ENCODE data around the gene AIM2.
A peak's percentile ranks its signal among the peaks of the same experiment; 100 is the strongest.
"Not testable (repeated sequence)": the region's sequence is repeated elsewhere in the genome, so short reads cannot be mapped to it uniquely, and the experiment has no call there.

The AIM2 gene, protein sequence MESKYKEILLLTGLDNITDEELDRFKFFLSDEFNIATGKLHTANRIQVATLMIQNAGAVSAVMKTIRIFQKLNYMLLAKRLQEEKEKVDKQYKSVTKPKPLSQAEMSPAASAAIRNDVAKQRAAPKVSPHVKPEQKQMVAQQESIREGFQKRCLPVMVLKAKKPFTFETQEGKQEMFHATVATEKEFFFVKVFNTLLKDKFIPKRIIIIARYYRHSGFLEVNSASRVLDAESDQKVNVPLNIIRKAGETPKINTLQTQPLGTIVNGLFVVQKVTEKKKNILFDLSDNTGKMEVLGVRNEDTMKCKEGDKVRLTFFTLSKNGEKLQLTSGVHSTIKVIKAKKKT

DNA sequence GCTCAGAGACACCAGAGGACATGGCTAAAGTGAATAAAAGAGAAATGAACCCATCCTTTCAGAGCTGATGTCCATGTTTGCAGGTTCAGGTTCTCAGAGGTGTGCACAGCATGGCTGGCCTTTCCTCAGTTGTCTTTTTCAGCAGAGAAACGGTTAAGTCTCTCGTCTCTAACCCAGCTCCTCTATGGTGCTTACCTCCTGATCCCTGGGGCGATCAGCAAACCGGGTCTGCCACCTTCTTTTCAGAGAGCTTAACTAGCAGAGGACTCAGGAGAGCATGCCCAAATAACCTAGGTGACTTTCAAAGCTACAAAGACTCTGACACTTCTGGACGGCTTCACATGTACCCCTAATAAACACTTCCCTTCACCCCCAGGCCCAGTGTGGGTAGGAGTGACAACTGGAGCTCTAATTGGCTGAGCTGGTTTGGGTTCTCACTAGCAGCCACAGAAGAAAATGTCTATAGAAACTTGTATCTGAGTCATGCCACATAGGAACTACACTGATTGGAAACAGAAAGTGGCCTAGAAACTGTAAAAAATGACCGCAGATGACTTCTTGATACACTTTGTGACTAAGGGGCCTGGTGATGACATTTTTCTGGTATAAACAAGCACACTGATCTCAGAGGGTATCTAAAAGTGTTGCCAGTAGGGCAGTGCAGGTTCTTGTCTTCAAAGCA lies at the start of gene AIM2:
Gene AIM2 (minus strand): TSS at position 329 of the 682 bp plus-strand sequence. CDS start 3,267 bp downstream, outside the sequence.
- DNase-seq, result no peak

DNA sequence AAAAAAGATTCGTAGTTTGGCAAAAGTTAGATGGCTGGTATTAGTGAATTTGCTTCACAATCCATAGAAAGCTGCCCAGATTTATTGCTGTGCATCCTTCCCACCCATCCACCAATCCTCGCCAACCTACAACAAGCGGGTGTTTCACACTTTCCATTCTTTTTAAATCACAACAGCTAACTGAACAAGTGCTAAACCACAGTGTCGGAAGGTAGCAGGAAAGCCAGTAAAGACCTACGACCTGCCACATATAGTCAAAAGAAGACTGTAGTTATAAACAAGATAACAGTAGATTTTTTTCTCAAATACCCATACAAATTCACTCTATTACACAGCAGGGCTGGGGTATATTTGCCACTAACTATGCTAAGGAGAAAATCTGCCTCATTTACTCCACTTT lies 47.0 kb upstream of the AIM2 start:
- no peak for DNase-seq

DNA sequence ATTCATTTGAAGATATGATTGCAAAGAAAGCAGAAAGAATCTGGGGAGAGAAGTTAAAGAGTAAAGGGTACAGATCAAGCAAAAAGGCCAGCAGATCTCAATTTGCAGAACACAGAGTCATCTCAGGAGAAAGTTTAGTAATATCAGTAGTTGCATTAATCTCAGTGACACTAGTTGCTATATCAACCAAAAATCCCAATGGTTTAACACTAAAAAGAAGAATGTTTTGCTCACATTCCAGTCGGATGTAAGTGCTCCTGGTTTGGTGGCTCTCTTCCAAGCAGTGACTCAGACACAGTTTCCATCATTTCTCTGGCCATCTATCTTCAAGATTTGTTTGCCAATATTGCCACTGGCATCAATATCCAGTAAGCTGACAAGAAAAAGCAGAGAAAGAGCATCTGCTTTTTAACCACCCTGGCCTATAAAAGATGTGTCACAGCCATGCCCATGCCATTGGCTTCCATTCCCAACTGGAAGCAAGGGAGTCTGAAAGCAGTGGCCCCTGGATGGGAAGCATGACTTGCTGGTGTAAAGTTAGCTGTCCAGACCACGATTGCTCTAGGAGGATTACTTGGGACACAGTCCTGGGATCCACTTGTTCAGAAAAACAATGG lies 45.5 kb upstream of the AIM2 start:
- no peak for DNase-seq

DNA sequence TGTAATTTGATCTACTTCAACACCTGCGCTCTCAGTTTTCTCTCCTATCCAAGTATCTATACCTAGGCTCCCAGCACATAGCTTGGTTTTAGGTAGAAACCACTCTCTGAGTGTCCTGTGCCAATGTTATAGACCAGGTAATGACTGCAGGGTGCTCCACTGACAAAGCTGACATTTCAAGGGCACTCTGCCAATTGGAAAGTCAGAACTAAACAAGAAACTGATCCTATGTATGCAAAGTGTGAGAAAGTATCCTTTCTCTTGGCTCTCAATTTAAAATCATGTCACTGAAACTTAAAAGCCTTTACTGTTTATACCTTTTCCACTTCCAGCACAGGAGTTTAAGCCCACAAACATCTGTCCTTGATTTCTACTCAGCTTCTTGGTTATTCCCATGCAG lies 45.0 kb upstream of the AIM2 start:
- DNase-seq, result peak; percentile 3

DNA sequence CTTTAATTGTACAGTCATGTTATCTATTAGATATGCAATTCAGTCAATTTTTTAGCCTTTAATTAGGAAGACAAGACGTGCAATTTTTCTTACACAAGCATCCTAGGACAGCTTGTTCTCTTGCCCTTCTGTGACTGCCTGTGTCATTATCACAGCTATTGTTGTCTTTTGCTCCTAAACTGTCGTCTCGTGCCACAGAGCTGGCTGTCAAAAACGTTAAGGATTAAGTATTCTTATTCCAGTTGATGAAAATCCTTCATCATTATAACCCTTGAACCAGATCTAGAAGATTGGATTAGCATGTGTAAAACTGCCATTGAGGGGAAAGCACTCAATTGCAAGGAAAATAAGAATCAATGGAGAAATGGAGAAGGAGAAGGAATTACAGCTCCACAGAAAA lies 43.8 kb upstream of the AIM2 start:
- no peak for DNase-seq

DNA sequence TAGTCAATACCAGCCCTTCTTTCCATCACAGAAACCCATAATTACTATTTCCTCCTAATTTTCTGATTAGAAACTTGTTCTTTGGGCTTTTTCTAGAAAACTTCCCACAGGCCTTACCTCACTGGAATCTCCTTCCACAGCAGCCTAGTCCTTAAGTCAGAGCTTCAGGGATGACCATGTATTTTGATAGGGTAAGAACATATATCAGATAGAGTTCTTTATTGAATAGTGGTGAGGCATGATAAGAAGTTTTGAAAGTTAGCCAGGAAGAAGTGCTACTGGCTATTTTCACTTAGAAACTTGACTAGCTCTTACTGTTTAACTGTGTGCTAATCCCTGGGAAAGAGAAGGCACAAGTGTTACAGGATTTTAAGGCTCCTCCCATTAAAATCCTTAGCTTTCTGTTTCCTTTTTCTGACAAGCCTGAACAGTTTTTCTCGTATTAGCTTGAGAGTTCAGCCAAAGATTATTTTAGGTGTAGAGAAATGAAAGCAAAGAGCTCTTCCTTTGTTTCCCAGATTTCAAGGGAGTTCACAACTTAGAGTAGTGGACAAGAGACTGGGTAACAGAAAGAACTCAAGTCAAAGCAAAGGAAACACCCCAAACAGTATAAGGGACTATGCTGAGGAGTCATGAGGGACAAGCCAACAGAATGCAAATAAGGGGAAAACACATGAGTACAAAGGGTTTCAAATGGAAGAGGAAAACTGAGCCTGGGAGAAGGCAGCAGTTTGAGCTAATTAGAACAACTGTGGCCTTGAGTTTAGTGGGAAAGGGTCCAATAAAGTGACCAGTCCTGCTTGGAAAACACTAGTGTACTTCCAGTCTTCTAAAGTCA lies 37.2 kb upstream of the AIM2 start:
- DNase-seq, result no peak

DNA sequence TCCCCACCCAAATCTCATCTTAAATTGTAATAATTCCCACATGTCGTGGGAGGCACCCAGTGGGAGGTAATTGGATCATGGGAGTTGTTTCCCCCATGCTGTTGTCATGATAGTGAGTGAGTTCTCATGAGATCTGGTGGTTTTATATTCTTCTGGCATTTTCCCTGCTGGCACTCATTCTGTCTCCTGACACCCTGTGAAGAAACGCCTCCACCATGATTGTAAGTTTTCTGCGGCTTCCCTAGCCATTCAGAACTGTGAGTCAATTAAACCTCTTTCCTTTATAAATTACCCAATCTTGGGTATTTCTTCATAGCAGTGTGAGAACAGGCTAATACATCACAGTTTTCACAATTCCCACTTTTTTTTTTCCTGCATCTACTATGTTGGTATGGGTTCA lies 26.5 kb upstream of the AIM2 start:
- DNase-seq, result not testable (repeated sequence)

DNA sequence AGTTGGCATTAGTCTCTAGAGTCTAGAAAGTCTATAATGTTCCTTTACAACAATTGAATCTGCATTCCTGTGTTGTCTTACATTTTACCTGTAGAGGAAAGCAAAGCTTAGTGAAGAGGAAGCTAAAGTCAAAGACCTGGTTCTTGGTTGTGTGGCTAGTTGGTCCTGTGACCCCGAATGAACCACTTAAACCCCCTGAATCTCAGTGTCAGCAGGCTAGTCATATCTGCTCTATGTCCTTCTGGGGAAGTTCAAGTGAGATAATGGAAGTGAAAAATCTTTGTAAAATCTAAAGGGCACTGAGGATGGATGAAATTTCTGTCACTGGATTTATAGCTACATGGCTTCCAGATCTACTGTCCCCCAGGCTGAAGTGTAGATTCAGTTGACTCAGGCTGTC lies 24.0 kb upstream of the AIM2 start:
- DNase-seq, result no peak

DNA sequence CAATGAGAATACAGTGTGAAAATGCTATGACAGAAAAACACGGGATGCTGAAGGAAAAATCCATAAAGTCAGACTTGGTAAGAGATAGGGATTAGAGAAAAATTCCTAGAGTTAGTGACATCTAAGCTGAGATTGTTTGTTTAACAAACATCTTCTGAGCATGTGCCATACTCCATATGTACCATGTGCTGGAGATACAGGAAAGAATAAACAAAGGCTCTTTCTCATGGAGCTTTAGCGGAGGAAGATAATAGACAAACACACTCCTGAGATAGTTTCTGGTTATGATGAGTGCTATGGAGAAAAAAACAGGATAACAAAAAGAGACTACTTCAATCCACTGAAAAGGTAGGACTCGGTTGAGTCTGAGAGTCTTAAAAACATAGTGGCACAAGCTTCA lies 22.0 kb upstream of the AIM2 start:
- DNase-seq, result no peak

DNA sequence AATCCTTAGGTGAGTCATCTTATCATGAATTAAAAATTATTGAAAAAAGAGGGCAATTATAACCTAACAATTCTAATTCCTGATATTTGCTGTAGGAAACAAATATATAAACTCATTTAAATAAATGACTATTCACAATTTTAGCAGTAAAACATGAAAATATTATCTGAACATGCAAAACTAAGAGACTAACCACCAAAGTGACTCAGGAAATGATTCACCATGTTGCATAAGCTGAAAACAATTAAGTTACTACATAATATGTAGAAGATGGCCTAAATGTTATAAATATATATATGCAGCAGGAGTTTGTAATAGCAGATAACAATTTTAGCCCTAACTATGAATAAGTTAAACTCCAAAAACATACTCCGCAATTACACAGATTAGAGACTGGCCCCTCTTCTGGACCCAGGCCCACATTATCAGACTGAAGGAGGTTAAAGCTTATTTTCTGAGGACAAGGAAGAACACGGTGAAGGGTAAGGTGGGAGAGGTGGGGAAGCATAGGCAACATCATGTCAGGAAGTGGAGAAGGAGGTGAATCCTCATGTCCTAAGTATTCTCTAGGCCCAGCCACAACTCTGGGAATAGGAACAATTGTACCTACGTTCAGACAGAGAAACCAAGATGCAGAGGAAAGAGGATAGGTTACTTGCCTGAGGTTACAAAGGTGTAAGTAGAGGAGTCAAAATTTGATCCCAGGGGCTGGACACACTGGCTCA lies 15.6 kb upstream of the AIM2 start:
- DNase-seq, result no peak

DNA sequence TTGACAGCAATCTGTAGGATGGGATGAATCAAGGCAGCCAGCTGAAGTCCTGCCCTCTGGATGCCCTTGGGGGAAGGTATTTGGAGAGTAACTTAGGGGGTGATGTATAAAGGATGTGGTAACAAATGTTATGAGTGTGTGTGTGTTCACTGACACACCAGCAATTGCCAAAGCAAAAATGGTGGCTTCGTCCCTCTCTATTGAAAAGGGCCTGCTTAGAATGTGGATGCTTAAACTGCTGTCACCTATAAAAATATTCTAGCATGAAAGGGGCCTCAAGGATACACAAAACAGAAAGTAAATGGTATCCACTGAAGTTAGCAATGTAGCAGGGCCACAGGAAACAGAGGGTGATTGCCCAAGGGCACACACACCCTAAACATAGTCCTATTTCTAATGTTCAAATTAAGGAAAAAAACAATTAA lies 15.1 kb upstream of the AIM2 start:
- DNase-seq, result no peak

DNA sequence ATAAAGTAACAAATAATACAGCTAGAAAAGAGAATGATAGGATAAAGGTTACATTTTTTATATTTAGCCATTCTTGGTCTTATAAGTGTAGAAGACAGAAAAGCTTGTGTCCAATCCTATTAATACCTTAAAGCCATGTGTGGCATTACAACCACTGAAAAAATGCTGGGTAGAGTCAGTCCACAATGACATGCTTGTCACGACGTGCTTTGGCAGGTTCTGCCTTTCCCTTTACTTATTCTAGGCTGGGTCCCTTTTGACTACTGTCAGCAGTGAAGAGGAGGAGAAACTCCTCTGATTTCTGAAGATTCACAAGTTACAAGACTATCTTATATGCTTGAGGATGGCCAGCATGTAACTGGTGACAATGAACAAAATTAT lies 14.6 kb upstream of the AIM2 start:
- DNase-seq, result no peak

DNA sequence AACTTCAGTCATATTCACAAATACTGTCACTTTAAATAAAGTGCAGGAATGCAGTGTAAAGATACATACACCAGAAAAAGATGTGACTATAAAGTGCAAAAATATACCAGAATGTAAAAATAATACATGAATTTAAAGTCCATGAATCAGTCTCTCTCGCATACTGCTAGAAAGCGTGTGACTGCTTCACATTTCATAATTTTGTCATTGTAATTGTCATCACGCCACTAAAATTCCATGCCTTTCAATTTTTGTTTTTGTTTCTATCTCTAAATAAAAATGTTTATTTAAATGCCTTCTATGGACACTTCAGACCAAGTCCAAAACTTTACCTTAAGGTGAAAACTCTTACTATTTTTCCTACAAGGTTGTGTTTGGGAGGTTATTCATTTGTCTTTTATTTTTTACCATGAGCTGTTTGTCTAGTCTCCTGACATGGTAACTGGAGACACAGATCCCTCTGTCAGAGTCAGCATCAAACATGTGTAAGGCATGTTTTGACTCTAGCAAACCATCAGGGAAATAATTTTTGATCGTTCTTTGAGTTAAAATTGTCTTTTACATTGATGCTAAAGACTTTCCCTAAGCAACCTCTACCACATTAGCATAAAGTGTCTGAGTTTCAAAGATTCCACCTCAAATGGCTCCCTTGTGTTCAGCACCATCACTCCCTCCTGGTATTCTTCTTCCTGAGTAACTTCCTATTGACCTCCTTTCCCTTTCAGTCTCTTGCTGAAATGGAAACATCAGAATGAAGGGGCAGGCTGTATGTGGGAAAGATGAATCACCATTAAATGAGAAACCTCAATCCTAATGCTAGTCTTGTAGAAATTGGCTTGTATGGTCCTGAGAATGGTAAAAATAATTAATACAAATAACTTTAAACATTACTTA lies 14.0 kb upstream of the AIM2 start:
- DNase-seq, result no peak

DNA sequence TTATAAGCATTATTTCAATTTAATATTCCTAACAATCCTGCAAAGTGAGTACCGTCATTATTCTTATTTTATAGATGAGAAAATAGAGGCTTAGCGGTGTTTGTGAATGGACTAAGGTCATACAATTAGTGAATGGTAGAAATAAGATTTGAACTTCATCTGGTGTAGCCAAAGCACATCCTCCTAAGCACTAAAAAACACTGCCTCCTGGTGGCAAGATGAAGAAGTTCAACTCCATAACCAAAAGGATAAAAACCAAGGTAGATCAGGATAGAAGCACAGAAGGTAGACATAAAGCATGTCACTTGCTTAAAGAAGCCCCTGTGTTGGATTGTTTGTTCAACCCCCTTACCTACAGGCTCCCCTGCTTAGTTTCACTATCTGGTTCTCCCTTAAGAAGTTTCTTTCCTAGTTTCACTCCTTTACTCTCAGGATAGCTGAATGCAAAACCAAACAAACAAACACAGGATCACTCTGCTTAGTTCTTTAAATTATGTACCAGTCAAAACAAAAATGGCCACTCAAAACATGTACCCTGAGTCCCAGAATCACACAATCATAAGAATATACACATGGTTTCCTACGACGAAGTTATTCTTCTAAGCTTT lies 12.7 kb upstream of the AIM2 start:
- DNase-seq, result no peak

DNA sequence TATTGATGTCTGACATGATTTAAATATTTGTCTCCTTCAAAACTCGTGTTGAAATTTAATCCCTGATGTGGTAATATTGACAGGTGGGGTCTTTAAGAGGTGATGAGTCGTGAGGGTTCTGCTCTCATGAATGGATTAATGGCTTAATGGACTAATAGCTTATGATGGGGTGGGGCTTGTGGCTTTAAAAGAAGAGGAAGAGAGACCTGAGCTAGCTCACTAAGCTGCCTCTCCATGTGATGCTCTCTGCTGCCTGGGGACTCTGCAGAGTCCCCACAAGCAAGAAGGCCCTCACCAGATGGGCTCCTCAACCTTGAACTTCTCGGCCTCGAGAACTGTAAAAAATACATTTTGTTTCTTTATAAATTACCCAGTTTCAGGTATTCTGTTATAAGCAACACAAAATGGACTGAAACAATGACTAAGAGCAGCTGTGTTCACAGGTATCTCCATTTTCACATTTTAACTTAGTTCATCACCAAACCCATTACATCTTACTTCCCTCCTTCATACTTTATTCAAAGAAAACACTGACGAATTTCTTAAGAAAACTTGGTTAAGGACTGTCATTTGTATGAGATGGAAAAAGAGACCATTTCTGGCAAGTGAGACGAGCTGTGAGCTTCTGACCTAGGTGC lies 12.1 kb upstream of the AIM2 start:
- no peak for DNase-seq

DNA sequence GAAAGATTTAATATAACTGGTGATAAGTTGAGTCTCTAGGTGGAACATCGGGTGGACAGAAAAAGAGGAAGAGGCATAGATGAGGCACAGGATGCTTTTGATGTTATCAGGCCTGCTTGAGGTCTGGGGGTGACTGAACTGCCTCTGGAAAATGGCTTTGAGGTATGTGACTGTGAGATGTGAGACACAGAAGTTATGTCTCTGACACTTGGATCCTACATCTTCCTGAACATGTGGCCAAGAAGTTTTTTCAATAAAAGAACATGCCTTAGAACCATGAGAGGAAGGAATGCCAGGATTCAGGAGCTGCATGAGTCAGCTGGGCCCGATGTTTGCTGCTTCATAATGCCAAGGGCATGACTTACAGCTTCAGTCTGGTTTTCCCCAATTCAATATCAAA lies 11.5 kb upstream of the AIM2 start:
- DNase-seq, result no peak

DNA sequence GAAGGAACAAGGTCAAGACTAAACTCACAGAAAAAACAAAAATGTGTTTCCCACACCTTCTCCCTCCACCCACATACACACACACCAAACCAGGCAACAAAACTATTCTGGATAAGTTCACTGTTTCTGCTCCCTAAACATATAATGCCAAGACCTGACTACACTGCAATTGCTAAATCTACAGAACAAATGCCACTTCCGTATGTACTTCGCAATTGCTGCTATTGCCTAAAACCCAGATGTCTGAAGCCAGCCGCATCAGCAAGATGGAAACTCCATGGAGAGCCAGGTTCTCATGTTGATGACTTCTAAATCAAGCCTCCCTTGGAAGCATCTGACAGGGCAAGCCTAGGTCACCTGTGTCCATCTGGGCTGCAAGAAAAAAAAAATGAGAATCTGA lies 8.3 kb upstream of the AIM2 start:
- no peak for DNase-seq

DNA sequence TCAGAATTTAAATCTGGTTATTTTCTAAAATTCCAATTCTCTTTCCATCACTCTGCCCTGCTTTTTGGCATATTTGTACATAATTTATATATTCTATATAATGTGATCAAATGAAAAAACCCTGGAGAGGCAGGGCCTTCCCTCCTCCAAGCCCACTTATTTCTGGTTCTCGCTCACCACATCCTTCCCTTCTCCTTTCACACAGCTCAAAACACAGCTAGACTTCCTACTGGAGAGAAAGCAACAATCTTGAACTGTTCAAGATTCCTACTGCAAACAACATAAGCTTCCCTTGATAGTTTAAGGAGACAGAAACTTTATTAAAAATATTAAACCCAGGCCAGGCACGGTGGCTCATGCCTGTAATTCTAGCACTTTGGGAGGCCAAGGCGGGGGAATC lies 7.6 kb upstream of the AIM2 start:
- DNase-seq, result no peak

DNA sequence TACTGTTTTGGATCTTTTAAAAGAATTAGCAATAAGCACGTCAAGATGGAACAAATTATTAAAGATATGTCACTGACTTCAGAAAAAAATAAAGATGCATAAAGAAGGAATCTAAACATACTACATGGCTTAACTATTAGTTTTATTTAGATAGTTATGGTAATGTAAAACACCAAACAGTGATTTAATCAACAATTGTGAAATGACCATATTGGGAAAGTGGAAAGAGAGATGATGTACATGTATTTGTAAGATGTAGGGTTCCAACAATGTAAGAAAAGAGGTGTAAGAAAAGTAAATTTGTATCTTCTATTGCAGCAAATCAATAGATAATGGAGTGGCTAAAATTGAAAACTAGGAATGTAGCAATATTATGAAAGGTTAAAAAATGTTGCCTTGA lies 6.4 kb upstream of the AIM2 start:
- no peak for DNase-seq

DNA sequence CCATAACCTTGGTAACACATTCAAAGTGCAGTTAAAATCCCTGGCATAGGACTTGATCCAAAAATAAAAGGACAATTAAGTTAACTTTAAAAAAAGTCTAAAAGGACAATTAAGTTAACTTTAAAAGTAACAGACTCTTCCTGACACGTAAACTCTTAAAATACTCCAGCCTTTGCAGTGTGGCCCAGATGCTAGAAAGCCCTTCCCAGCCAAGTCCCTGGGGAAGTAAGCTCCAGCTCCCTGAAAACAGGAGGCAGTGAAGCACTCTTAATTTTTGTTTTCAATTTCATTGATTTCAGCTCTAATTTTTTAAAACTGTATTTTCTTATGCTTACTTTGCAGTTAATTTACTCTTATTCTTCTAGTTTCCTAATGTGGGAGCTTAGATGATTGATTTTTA lies 5.1 kb upstream of the AIM2 start:
- DNase-seq, result no peak

DNA sequence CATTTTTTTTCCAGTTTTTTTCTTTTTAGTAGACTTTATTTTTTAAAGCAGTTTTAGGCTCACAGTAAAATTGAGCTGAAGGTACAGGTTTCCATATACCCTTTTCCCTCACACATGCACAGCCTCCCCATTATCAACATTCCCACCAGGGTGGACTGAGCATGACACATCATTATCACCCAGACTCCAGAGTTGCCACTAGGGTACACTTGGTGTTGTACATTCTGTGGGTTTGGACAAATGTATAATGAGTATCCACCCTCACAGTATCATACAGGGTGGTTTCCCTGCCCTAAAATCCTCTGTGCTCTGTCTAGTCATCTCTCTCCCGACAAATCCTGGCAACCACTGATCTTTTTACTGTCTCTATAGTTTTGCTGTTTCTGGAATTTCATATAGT lies 3.0 kb upstream of the AIM2 start:
- no peak for DNase-seq
